GM18520 (cell line): ENCODE data around the gene CCDC6.
A peak's percentile ranks its signal among the peaks of the same experiment; 100 is the strongest.
"Not testable (repeated sequence)": the region's sequence is repeated elsewhere in the genome, so short reads cannot be mapped to it uniquely, and the experiment has no call there.

Experiments
- ATAC-seq: cut with Tn5 transposase; IDR thresholded peaks from one replicate; pipeline ENCODE4 v1.9.1; 2021; ENCODE audit not compliant: unreplicated experiment

The CCDC6 gene

GRCh38 chr10:59817773-59818172 lies 88.6 kb downstream of the CCDC6 start:
- no peak for ATAC-seq

DNA sequence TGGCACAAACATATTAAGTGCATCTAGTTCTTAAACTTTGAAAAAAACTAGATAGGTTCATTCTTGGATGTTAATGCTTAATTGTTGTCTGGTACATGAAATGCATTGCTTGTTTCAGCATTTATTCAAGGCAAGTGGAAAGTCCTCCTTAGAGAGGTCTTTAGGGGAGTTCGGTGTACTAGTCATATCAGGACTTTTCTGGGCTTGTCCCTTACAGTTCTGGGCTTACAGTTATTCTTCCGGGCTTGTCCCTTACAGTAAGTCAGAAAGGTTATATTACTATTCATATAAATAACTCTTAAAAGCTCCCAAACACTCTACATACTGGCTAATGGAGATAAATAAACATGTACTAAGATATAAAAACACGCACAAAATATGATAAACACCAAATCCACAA lies 91.5 kb downstream of the CCDC6 start:
- no peak for ATAC-seq

DNA sequence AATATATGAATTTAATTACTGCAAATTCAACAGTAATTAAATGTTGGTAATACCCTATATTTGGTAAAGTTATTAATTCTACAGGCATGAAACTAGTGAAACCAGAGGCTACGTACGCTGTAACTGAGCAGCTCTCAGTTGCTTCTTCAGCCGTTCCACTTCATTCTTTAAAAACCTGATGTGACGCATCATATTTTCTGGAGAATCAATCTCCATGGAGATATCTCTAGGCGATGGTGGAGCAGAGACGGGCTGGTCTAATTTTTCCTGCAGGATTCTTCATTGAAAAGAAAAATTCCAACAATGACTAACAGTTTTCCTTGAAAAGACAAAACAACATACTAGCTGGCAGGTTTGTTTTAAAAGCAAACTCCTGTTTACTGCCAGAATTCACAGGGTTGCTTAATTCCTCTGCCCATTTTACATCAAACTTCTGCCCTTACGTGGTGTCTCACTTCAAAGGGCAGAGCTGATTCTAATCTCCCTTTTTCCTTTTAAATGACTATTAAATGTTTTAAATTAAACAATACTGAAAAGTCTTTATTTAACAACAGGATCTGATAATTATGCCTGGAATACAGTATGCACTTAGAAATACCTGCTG lies 93.7 kb downstream of the CCDC6 start:
- ATAC-seq: no peak

DNA sequence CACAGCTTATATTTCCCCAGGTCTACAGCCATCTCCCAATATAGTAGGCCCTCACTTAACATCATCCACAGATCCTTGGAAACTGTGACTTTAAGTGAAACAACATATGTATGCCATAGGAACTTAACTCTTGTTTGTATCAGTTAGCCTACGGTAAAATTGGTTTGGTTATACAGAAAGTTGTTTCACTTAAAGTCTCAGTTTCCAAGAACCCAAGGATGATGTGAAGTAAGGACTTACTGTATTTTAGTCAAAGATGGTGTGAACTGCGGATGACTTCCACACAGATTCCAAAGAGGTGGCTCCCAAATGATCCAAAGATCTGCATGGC lies 96.7 kb downstream of the CCDC6 start:
- ATAC-seq: no peak

GRCh38 chr10:59808896-59809643 lies 97.3 kb downstream of the CCDC6 start:
- ATAC-seq: peak; percentile 90

DNA sequence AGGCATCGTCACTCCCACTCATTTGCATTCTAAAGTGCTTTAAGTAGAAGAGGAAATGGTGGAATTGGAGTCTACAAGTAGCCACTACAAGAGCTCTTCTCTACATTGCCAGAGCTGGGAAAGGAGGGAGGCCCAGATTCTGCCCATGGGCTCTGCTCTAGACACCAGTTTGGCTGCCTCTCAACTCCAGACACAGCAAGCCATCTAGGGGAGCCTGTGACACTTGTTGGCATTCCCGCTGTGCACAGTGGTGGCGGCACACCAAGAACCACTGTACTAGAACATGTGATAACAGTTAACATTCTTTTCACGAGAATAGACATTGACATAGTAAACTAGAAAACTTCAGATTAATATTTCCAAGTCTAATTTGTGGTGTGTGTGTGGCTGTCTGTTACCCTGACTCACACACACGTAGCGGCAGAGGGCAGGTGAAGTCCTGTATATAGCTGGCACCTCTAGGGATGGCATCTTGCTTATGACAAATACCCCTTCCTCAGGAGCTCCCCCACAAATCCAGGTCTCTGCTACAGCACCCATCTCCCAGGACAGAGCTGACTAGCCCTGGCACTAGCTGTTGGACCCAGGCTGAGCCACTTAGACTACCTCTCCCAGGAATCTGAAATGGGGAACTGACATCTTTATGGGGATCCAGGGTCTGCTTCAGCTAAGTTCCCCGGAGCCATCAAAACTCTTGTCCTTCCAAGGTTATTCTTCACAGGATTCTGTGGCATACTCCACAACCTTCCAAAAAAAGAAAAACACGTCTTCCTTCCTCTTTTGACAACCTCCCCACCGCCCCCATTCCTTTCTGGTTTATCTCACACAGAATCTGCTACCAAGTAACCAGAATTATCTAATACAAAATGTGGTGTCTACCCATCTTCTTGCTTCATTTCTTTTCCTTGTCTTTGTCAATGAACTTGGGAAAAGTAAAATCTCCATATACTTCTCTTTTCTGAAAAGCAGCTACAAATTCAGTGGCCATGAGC lies 98.4 kb downstream of the CCDC6 start:
- no peak for ATAC-seq

GRCh38 chr10:59805014-59805413 lies 101.3 kb downstream of the CCDC6 start:
- ATAC-seq: no peak

GRCh38 chr10:59804220-59804619 lies 102.1 kb downstream of the CCDC6 start:
- no peak for ATAC-seq

DNA sequence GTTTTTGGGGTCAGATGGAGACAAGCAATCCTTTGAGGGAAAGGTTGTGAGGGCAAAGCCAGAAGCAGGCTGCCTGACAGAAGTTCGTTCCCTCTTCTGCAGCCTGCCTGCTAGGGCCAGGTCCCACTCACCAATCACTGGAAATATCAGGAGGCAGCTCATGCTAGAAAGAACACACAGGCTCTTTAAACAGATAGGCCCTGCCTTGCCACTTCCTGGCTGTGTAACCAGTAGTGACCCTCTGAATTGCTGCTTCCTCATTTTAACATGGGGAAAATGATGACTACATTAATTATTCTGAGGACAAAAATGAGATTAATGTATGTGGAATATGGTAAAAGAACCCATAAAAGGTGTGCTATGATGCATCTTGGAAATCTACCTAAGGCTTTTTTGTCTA lies 102.6 kb downstream of the CCDC6 start:
- no peak for ATAC-seq

GRCh38 chr10:59801171-59801570 lies 105.2 kb downstream of the CCDC6 start:
- ATAC-seq: no peak

DNA sequence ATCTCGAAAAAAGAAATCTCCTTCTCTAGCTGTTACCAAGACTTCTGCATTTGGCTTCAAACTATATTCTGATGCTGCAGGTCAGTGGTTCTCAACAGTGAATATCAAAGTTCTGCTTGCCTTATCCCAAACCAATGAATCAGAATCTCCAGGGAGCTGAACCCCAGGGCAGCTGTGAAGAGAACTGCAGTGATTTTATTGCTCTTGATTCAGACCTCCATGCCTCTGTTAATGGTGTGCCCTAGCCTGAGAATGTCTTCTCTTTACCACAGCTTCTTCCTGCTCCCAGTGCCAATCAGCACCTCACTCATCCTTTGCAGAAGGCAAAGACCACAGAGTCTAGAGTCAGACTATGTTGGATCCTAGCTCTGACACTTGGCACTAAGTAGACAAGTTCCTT lies 106.9 kb downstream of the CCDC6 start:
- no peak for ATAC-seq

DNA sequence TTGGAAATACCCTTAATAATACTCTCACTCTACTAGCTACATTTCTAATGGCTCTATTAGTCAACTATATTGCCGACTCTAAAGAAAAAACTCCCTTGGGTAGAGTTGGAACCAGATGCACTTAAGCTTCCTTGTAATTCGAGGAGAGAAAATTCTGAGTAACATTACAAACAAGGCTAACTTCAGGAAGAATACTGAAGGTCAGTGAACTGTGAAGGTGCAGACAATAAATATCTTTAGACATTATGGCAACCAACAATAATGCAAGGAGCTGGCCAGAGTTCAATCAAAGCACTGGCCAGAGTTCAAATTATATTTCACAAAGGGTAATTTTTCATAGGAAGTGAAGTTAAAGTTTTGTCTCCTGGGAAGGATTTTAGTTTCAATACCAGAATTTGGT lies 112.4 kb downstream of the CCDC6 start:
- no peak for ATAC-seq

- ATAC-seq: no peak
Observed at GRCh38 chr10:59792812-59793211, 113.5 kb downstream of the CCDC6 start.

- no peak for ATAC-seq
Observed at GRCh38 chr10:59791601-59792000, 114.8 kb downstream of the CCDC6 start.

GRCh38 chr10:59790080-59790479 lies 116.3 kb downstream of the CCDC6 start:
- ATAC-seq: not testable (repeated sequence)

GRCh38 chr10:59788914-59789313 lies 117.4 kb downstream of the CCDC6 start:
- not testable (repeated sequence) for ATAC-seq

DNA sequence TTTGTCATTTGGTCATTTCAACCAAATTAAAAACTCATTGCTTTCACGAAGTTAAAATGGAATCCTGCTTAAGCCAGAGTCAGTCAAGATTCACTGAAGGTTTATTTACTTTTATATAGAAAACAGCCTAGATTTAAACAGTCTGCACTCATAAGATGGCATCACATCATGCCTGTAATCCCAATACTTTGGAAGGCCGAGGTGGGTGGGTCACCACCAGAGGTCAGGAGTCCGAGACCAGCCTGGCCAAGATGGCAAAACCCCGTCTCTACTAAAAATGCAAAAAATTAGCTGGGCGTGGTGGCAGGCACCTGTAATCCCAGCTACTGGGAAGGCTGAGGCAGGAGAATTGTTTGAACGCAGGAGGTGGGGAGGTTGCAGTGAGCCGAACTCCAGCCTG lies 119.3 kb downstream of the CCDC6 start:
- not testable (repeated sequence) for ATAC-seq

DNA sequence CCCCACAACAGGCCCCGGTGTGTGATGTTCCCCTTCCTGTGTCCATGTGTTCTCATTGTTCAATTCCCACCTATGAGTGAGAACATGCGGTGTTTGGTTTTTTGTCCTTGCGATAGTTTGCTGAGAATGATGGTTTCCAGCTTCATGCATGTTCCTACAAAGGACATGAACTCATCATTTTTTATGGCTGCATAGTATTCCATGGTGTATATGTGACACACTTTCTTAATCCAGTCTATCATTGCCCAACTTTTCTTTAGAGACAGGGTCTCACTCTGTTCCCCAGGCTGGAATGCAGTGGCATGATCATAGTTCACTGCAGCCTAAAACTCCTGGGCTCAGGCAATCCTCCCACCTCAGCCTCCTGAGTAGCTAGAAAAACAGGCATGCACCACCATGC lies 120.9 kb downstream of the CCDC6 start:
- ATAC-seq: not testable (repeated sequence)

GRCh38 chr10:59781511-59781910 lies 124.8 kb downstream of the CCDC6 start:
- no peak for ATAC-seq

GRCh38 chr10:59779756-59780533 lies 126.4 kb downstream of the CCDC6 start:
- ATAC-seq: no peak

GRCh38 chr10:59774451-59774850 lies 131.9 kb downstream of the CCDC6 start:
- ATAC-seq: no peak
